ENCODE data around the gene RRAGC.

The RRAGC gene

DNA sequence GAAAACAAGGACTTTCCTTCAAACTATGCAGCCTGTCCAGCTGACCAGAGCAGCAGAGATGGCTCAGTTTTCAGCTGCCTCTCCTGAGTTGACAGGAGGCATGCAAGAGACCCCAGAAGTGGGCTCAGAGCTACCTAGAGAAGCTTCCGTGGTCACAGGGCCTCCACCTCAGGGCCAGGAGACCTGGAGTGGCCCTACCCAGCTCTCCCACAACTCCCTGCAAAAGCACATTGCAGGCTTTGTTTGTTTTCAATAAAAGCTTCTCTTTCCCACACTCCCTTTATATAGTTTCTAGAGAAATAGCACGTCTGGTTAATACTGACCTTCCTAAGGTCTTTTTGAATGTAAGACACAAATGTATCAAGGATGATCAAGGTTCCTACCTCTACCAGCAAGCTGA lies 40.1 kb downstream of the RRAGC start:
- H3K36me3 ChIP-seq (ENCODE audit: insufficient read depth, low read length) = no peaks in the 10 kb centered on the region
- no peak overlapping the region for H2AFZ ChIP-seq (ENCODE audit: low read depth, low read length)
- no peaks in the 10 kb centered on the region for H3K4me1 ChIP-seq (ENCODE audit: insufficient read depth, low read length)
- no peak overlapping the region for H3K27ac ChIP-seq (ENCODE audit: low read length)
- no peak overlapping the region for H3K4me3 ChIP-seq (ENCODE audit: low read depth in 1 of 2, low read length in 2 of 2)
- H3K4me2 ChIP-seq (ENCODE audit: insufficient read depth, low read length) = no peak overlapping the region
- DNase-seq = no peak
- no peaks in the 10 kb centered on the region for H3K79me2 ChIP-seq (ENCODE audit: insufficient read depth, low read length)
- H3K27me3 ChIP-seq (ENCODE audit: insufficient read depth, low read length, poor library complexity) = peaks cover 7% of the 10 kb centered on the region
- ATAC-seq (ENCODE audit: insufficient read depth, low read depth) = no peak
- no peak for TF ChIP-seq EZH2 (IDR thresholded peaks at IDR 0.05; ENCODE audit: borderline replicate concordance, low read depth, low read length, severe bottlenecking)
- TF ChIP-seq, protein P1, sequence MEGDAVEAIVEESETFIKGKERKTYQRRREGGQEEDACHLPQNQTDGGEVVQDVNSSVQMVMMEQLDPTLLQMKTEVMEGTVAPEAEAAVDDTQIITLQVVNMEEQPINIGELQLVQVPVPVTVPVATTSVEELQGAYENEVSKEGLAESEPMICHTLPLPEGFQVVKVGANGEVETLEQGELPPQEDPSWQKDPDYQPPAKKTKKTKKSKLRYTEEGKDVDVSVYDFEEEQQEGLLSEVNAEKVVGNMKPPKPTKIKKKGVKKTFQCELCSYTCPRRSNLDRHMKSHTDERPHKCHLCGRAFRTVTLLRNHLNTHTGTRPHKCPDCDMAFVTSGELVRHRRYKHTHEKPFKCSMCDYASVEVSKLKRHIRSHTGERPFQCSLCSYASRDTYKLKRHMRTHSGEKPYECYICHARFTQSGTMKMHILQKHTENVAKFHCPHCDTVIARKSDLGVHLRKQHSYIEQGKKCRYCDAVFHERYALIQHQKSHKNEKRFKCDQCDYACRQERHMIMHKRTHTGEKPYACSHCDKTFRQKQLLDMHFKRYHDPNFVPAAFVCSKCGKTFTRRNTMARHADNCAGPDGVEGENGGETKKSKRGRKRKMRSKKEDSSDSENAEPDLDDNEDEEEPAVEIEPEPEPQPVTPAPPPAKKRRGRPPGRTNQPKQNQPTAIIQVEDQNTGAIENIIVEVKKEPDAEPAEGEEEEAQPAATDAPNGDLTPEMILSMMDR (IDR thresholded peaks at IDR 0.05; ENCODE audit: borderline replicate concordance, extremely low read depth, low read length, poor library complexity, severe bottlenecking) = no peak
- no peaks in the 10 kb centered on the region for H4K20me1 ChIP-seq (ENCODE audit: insufficient read depth, low read length)
- H3K9ac ChIP-seq (ENCODE audit: low read depth, low read length) = no peak overlapping the region
- H3K9me3 ChIP-seq (ENCODE audit: insufficient read depth, low read length, severe bottlenecking) = no peaks in the 10 kb centered on the region

DNA sequence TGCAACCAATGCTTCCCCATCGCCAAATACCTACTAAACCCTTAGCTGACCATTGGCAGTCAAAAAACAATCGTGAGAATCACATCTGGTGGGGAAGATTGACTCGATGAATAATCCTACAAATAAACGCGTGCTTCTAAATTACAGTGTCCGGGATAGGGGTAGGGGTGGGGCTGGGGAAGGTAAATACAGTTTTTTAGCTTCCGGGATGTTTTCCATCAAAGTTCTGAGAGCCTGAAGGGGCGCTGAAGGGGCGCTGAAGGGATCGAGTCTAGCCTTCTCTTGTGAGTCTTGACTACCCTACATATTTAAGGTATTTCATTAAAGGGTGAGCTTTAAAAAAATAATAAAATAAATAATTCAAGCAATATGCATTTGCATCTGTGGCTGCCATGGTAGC lies 40.5 kb downstream of the RRAGC start:
- no peak overlapping the region for H2AFZ ChIP-seq (ENCODE audit: low read depth, low read length)
- no peak overlapping the region for H3K4me3 ChIP-seq (ENCODE audit: low read depth in 1 of 2, low read length in 2 of 2)
- H3K79me2 ChIP-seq (ENCODE audit: insufficient read depth, low read length) = no peaks in the 10 kb centered on the region
- H4K20me1 ChIP-seq (ENCODE audit: insufficient read depth, low read length) = no peaks in the 10 kb centered on the region
- H3K27ac ChIP-seq (ENCODE audit: low read length) = no peak overlapping the region
- no peaks in the 10 kb centered on the region for H3K36me3 ChIP-seq (ENCODE audit: insufficient read depth, low read length)
- no peaks in the 10 kb centered on the region for H3K9me3 ChIP-seq (ENCODE audit: insufficient read depth, low read length, severe bottlenecking)
- no peak overlapping the region for H3K4me2 ChIP-seq (ENCODE audit: insufficient read depth, low read length)
- peaks cover 7% of the 10 kb centered on the region for H3K27me3 ChIP-seq (ENCODE audit: insufficient read depth, low read length, poor library complexity)
- H3K4me1 ChIP-seq (ENCODE audit: insufficient read depth, low read length) = no peaks in the 10 kb centered on the region
- DNase-seq (no peak), ATAC-seq (ENCODE audit: insufficient read depth, low read depth) (no peak)
- H3K9ac ChIP-seq (ENCODE audit: low read depth, low read length) = no peak overlapping the region
- TF ChIP-seq, protein P1 (IDR thresholded peaks at IDR 0.05; ENCODE audit: borderline replicate concordance, extremely low read depth, low read length, poor library complexity, severe bottlenecking) = no peak
- TF ChIP-seq EZH2 (IDR thresholded peaks at IDR 0.05; ENCODE audit: borderline replicate concordance, low read depth, low read length, severe bottlenecking) = no peak

DNA sequence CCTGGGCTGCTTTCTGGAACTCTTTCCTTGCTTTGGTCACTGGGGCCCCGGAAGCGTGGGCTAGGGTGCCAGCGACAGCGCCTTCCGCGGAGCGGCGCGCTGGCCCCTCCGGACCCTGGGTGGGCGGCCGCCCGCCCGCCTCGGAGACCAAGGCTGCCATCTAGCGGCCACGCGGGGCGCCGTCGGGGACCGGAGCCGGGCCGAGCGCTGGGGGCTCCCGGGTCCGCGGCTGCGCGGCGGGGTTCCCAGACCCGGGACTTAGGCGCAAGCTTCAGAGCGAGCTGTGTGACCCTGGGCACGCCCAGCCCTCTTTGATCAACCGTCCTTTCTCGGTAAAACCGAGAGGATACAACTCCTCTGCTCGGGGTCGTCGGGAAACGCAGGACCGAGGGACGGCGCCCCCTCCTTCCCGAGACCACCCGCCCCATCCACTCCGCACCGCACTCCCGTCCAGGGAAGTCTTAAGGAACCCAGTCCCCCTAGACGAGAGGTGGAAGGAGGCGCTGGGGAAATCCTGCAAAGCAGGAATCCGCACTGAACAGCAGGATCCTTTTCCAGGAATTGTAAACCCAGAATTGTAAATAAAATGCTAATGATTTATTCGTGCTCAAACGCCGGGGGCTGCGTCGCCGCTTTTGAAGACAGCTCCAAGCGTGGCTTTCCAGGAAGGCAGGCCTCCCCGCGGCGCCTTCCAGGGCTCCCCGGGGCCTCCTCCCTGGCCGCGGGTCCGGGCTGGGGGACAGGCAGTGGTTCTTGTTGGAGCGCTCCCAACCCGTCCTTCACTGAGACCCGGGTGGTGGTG lies 41.2 kb downstream of the RRAGC start:
- no peaks in the 10 kb centered on the region for H3K79me2 ChIP-seq (ENCODE audit: insufficient read depth, low read length)
- no peaks in the 10 kb centered on the region for H3K9me3 ChIP-seq (ENCODE audit: insufficient read depth, low read length, severe bottlenecking)
- H3K36me3 ChIP-seq (ENCODE audit: insufficient read depth, low read length) = no peaks in the 10 kb centered on the region
- no peak for ATAC-seq (ENCODE audit: insufficient read depth, low read depth)
- H3K4me3 ChIP-seq (ENCODE audit: low read depth in 1 of 2, low read length in 2 of 2) = no peak overlapping the region
- no peak for DNase-seq
- H4K20me1 ChIP-seq (ENCODE audit: insufficient read depth, low read length) = no peaks in the 10 kb centered on the region
- peaks cover 7% of the 10 kb centered on the region for H3K27me3 ChIP-seq (ENCODE audit: insufficient read depth, low read length, poor library complexity)
- H3K4me1 ChIP-seq (ENCODE audit: insufficient read depth, low read length) = no peaks in the 10 kb centered on the region
- H3K27ac ChIP-seq (ENCODE audit: low read length) = no peak overlapping the region
- TF ChIP-seq EZH2 (IDR thresholded peaks at IDR 0.05; ENCODE audit: borderline replicate concordance, low read depth, low read length, severe bottlenecking) = no peak
- TF ChIP-seq, protein P1 (IDR thresholded peaks at IDR 0.05; ENCODE audit: borderline replicate concordance, extremely low read depth, low read length, poor library complexity, severe bottlenecking) = no peak
- H3K4me2 ChIP-seq (ENCODE audit: insufficient read depth, low read length) = no peak overlapping the region
- H3K9ac ChIP-seq (ENCODE audit: low read depth, low read length) = no peak overlapping the region
- H2AFZ ChIP-seq (ENCODE audit: low read depth, low read length) = no peak overlapping the region

Measured in DND-41 (cell line).